ENCODE data around the gene RAB11FIP4.
A peak's percentile ranks its signal among the peaks of the same experiment; 100 is the strongest.

RAB11FIP4 gene

DNA sequence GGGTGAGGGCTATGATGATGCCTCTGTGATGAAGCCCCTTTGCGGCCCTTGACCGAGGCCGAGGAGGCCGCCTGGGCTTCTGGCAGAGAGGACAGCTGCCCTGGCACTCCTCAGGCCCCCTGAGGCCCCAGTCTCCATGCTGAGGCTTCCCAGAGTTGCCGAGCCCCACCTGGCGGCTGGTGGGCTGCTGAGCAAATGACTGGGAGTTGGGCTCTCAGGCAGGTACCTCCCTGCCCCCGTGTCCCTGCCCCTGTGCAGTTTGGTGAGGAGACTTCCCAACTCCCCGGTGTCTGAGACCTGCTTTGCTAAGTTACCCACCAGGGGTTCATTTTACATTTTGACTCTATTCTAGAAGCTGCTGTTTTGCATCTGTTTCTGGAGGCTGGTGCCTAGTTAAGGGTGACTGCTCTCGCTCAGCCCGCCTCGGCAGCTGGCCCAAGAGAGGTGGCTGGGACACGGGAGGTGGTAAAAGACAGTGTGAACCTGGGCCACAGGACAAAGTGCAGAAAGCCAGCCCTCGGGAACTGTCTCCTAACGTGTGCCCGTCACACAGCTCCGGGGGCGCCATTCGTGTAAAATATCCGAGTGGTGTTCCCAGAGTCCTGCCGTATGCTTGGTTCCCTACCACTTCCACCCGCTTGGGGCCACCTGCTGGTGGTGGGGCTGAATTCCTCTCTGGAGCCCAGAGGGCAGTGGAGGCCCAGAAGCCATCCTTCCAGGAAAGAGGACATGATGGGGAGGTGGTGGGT is 134.5 kb downstream of the RAB11FIP4 start:
- DNase-seq (ENCODE audit: low read depth): no peak
- no peak overlapping the region for H3K4me3 ChIP-seq (replicated peaks; ENCODE audit: low read depth, low read length)
- TF ChIP-seq, protein P1, sequence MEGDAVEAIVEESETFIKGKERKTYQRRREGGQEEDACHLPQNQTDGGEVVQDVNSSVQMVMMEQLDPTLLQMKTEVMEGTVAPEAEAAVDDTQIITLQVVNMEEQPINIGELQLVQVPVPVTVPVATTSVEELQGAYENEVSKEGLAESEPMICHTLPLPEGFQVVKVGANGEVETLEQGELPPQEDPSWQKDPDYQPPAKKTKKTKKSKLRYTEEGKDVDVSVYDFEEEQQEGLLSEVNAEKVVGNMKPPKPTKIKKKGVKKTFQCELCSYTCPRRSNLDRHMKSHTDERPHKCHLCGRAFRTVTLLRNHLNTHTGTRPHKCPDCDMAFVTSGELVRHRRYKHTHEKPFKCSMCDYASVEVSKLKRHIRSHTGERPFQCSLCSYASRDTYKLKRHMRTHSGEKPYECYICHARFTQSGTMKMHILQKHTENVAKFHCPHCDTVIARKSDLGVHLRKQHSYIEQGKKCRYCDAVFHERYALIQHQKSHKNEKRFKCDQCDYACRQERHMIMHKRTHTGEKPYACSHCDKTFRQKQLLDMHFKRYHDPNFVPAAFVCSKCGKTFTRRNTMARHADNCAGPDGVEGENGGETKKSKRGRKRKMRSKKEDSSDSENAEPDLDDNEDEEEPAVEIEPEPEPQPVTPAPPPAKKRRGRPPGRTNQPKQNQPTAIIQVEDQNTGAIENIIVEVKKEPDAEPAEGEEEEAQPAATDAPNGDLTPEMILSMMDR (IDR thresholded peaks at IDR 0.05; ENCODE audit: low read length, missing control alignments): peak; percentile 32

DNA sequence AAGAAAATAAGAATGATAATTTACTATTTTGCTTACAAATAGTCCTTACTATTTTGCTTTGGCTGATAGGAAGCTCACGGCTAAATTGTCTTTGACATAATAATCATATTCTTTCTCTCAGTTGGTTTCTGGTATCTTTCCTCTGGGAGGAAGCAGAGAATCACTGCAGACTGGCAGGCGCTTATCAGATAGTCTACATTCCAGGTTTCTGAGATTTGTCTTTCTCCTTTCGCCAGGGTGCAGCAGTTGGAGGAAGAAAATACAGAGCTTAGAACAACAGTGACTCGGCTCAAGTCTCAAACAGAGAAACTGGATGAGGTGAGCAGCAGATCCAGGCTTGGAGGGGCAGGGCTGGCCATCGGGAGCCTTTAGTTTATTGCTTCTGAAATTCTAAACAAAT is 136.1 kb downstream of the RAB11FIP4 start:
- H3K4me3 ChIP-seq (replicated peaks; ENCODE audit: low read depth, low read length): no peak overlapping the region
- DNase-seq (ENCODE audit: low read depth): peak; percentile 61
- TF ChIP-seq, protein P1 (IDR thresholded peaks at IDR 0.05; ENCODE audit: low read length, missing control alignments): peak; percentile 9

DNA sequence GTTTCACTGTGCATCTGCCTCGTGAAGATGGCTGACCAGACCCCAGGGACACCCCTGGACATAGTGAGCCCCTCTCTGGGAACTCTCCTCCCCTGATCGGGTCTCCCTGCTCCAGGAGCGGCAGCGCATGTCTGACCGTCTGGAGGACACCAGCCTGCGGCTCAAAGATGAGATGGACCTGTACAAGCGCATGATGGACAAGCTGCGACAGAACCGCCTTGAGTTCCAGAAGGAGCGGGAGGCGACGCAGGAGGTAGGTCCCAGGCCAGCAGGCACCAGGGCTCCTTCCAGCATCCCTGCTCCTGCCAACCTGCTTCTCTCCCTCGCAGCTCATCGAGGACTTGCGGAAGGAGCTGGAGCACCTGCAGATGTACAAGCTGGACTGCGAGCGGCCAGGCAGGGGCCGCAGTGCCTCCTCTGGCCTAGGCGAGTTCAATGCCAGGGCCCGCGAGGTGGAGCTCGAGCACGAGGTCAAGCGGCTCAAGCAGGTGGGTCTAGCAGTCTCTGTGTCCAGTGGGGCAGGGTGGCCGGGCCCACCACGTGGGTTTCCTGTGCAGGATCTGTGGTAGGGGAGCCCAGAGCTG is 136.9 kb downstream of the RAB11FIP4 start:
- DNase-seq (ENCODE audit: low read depth): no peak
- TF ChIP-seq, protein P1 (IDR thresholded peaks at IDR 0.05; ENCODE audit: low read length, missing control alignments): no peak
- H3K4me3 ChIP-seq (replicated peaks; ENCODE audit: low read depth, low read length): no peak overlapping the region

DNA sequence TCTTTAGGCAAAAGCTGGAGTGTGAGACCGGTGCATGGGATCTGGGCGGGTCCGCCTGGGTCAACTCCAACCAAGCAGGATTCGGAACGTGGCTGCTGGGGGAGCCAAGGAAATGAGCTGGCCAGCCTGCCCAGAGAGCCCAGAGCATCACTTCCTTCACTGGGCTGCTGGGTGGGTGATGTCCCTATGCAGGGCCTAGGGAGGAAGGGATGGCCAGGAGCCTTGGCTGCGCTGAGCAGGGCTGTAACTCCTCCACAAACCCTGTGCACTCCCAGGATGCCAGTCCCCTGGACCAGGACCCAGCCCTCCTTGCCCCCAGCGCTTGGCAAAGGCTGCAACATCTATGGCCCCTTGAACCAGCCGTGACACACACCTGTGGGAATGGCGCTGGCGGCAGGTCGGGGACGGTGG is 138.4 kb downstream of the RAB11FIP4 start:
- TF ChIP-seq, protein P1 (IDR thresholded peaks at IDR 0.05; ENCODE audit: low read length, missing control alignments): no peak
- no peak overlapping the region for H3K4me3 ChIP-seq (replicated peaks; ENCODE audit: low read depth, low read length)

DNA sequence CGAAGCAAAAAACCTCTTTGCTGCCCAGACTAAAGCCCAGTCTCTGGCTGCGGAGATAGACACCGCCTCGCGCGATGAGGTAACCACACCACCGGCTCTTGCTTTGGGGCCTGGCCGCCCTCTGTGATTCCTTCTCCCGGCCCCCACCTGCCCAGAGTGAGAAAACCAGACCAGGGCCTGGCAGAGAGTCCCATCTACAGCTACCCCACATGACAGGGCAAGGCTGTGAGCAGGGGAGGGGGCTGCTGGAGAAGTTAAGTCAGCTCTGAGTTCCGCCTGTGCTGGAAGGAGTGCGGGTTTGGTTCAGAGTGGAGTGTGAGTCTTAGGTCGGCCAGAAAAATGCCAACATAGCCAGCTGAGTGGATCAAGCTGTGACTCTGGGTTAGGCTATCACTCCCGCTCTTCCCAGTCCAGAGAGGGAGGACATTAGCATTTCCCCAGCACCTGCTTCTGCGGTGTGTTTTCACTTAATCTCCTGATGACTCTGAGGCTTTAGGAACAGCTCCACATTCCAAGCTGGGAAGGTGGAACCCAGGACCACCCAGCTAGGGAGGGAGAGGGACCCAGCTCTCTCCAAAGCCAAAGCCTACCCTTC is 139.0 kb downstream of the RAB11FIP4 start:
- H3K4me3 ChIP-seq (replicated peaks; ENCODE audit: low read depth, low read length): no peak overlapping the region
- no peak for DNase-seq (ENCODE audit: low read depth)
- TF ChIP-seq, protein P1 (IDR thresholded peaks at IDR 0.05; ENCODE audit: low read length, missing control alignments): no peak

More for the DNA sequence above, 138.4 kb downstream of the RAB11FIP4 start:
- DNase-seq (ENCODE audit: low read depth): no peak

DNA sequence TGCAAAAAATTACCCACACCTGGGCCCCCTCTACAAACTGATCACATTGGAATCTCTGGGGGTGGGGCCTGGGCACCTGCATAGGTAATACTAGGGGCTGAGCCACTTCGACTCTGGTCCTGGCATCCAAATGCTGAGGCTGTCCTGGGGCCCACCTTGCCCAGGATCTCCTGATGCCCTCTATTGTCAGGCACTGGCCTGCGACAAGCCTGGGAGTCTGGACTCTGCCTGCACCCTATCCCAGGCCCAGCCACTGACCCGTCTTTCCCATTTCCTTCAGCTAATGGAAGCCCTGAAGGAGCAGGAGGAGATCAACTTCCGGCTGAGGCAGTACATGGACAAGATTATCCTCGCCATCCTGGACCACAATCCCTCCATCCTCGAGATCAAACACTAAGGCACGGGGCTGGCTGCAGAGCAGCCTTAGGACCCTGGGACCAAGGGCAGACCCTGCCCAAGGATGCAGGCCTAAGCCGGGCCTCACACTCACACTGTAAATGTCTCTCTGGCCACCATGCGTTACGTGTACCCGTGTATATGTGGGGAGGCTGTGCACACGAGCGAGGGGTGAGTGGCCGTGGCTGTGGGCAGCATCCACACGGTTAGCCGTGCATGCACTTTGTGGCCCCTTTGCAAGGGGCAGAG is 140.0 kb downstream of the RAB11FIP4 start:
- TF ChIP-seq, protein P1 (IDR thresholded peaks at IDR 0.05; ENCODE audit: low read length, missing control alignments): no peak
- DNase-seq (ENCODE audit: low read depth): no peak

More for the DNA sequence above, 140.0 kb downstream of the RAB11FIP4 start:
- H3K4me3 ChIP-seq (replicated peaks; ENCODE audit: low read depth, low read length): no peak overlapping the region

Measured in fibroblast of pulmonary artery (primary cell).